NCI-H82 treated with DMSO at 0.1 percent for 48 hours (cell line): ENCODE results near the gene CHIT1.
A peak's percentile ranks its signal among the peaks of the same experiment; 100 is the strongest.

Source experiments
- DNase-seq: peaks from one replicate; lab custom pipeline; 2025; ENCODE audit not compliant: unreplicated experiment; lab: John Stamatoyannopoulos, UW

Gene CHIT1

DNA sequence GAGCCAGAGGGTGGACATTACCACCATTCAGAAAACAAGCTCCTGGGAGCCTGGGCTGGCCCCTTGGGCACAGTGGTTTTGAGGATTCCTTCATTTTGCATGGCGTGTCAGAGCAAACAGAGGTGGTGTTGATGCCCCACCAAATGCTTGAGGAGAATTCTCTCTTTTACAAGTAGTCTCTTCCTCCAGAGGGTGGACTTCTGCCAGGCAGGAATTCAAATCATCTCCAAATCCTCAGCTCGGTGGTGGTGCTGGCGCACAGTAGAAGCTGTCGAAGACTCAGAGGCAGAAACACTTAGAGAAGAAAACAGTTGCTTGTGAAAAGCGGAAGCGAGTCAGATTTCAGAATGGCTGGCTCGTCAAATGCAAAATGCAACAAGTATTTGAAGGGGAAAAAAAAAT lies 39.5 kb downstream of the CHIT1 start:
- no peak for DNase-seq

DNA sequence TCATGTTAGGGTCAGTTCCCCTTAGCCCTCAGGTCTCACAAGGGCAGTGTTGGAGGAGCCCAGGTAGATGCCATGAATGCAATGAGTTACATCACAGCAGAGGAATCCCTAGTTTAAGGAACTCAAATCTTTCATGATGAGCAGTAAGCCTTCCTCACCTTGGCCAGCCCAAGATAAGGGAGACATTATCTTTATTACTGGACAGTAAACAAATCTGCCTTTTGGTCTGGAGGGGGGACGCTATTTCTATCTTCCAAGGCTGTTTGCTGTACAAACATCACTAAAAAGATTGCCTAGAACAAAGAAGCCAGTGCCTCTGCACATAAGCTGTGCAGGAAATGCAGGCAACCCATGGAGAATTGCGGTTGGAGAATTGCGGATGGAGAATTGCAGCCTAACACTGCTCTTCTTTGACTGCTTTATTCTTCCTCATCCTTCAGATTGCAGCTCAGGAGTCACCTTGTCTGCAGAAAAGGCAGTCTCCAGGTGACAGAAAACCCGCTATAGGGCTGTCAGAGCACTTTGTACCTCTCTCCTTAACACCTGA lies 40.7 kb downstream of the CHIT1 start:
- no peak for DNase-seq

DNA sequence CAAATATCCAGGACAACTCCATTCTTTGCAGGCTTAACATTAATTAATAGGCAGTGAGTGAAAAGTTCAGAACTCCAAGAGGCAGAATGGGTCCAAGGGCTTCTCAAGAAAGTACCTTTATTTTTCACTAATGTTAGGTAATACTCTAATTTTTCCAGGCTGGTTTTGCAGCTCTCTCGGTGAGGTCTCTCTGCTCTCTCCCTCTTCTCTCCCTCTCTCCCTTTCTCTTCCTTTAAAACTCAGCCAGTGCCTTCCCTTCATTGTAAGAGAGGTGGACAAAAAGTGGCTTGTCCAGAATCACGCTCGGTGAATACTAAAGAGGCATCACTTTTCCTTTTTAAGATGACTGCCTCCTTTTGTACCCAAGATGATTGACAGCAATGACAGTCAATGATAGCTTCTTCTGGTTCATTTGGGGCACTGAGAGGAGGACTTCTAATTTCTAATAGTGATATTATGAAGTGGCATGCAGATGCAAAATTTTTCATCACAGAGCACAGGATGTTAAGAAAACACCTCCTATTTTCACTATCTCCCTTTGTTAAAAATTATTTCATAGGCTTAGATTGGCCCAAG lies 41.7 kb downstream of the CHIT1 start:
- no peak for DNase-seq

DNA sequence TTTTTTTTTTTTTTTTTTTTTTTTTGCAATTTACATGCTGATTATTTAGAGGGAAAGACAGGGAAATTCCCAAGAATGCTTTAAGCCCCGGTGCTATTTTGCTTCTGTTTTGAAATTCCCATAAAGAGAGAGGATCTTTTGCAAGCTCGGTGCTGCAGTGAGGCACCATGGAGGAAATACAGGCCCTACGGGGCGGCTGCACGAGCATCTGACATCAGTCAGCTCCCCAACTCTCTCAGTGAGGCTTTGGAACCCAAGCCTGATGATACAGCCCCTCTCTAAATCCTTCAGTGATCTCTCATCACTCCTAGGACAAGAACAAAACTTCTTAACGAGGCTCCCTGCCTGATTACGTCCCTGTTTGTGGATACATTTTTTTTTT lies 42.2 kb downstream of the CHIT1 start:
- DNase-seq, result no peak

DNA sequence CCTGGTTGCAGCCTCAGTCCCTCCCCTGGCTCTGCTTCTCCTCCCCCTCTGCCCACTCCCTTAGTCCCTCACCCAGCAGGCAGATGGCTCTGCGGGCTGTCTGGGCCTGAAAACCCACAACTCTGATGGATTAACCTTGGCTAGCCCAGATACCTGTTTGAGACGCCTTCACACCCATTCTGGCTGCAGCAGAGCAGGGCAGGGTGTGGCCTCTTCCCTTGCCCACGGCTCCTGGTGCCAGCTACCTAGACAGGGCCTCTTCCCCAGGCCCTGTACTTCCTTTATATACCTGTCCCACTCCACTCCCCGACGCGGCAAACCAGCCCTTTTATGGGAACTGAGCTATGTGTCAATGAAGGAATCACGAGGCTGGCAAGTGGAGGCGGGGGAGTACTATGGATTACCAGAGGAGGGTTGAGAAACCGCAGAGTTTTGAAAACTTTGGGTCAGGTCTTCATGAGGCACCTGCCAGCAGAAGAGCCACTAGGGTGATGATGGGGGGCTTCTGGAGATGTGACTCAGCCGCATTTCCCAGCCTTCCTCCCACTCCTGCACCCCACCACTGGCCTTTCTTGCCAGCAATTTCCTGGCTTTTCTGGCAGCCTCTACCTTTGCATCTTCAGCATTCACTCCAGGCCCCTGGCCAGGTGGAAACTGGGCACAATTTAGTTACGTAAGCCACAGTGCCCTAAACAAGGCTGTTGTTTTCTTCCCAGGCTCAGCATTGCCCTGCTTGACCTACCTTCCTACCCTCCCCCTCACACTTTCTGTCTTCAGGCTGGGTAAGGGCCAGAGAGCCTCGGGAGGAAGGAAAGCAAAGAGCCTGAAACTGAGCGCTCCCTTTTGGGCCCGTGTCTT lies 42.8 kb downstream of the CHIT1 start, which contains the start of gene CHI3L1:
Gene CHI3L1, minus strand, starts transcription at position 259 of the 858 bp plus-strand sequence. Its CDS starts 81 bp downstream, at position 178.
- DNase-seq, result peak; percentile 59

DNA sequence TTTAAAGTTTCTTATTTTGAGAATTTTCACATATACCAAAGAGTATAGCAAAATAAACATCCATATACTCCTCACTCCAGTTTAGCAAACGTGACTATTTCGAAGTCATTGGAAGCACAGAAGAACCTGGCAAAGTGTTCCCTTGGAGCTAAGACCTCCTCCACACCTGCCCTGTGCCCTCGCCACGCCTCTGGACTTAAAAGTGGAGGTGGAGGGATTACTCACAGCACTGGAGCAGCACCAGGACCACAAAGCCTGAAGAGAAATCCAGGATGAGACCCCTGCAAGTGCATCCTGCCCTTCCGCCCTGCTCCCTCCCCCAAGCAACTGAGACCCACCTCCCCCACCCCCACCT lies 43.4 kb downstream of the CHIT1 start:
- DNase-seq, result no peak

DNA sequence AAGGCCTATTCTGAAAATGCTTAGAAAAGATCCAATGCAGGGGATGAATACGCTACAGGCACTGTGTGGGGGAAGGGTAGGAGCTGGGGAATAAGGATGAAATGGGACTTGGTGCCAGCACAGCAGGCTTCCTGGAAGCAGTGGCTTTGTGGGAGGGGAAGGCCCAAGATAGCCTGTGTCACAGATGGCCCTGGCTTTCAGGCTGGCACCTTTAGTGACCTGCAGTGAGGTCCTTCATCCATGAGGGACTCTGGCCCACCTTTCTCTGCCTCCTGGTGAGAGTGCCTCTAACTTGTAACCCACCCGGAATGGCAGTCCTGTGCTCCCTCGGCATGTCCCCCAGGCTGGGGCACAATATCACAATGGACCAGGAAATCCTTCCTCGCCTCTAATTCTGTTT lies 43.9 kb downstream of the CHIT1 start:
- no peak for DNase-seq

DNA sequence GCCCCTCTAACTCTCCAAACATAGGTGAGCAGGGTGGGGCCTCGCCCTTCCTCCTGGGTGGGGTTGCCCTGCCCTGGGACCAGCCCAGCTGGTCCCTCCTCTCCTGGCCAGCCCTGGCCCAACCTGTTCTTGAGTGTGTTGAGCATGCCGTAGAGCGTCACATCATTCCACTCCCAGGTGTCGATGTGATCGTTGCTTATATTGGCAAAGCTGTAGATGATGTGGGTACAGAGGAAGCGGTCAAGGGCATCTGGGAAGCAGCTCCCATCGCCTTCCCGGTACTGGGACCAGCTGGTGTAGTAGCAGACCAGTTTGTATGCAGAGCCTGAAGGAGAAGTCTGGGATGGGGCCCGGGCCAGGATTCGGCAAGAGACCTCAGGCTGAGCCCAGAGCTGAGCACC lies 44.4 kb downstream of the CHIT1 start:
- DNase-seq, result no peak

DNA sequence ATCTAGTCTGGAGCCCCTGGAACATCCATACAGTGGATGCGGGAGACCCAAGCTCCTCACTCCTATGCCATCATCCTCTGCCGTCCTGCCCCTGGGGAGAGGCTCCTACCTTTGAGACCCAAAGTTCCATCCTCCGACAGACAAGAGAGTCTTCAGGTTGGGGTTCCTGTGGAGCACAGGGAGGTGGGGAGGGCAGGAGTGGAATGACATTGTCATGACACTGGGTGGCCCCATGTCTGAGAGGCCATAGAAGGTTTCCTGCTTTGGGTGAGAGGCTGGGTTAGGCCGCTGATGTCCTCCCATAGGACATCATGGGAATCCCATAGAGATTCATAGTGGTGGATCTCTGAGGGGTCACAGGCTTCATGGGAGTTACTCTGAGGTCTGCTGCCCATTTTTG lies 45.0 kb downstream of the CHIT1 start:
- no peak for DNase-seq

DNA sequence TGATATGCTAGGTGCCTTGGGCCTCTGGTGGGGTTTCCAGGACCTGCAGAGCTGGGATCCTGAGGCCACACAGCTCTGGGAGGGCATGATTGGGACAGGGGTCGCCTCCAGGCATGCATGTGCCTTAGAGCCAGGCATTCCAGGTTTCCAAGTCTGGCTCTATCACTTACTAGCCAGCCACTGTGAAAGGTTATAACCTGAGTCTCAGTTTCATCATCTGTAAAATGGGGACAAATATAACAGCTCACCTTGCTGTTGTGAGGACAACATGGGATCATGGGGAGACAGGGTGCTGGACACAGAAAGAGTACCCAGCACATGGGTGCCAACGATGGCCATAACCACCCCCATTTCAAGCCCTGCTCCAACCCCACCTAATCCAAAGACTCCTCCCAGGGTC lies 45.6 kb downstream of the CHIT1 start:
- no peak for DNase-seq

DNA sequence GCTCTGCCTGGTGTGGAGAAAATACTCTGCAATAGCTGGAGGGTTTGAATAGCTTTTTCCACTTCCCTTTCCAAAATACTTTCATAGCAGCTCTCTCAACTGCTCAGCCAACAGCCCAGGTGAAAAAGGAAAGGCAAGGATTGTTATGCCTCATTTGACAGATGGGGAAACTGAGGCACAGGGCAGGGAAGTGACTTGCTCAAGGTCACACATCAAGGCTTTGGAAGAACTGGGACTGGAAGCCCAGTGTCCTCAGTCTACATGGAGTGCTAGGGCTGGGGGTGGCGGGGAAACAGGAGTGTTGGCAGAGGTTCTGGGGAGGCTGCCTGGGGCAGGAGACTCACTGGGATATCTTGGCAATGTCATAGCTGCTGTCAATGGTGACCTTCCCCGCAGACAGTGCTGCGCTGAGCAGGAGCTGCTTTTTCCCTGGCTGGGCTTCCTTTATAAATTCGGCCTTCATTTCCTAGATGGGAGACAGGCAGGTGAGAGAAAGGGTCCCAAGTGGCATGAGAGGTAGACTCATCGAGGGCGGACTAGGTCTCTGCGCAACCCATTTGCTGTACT lies 47.0 kb downstream of the CHIT1 start:
- no peak for DNase-seq

DNA sequence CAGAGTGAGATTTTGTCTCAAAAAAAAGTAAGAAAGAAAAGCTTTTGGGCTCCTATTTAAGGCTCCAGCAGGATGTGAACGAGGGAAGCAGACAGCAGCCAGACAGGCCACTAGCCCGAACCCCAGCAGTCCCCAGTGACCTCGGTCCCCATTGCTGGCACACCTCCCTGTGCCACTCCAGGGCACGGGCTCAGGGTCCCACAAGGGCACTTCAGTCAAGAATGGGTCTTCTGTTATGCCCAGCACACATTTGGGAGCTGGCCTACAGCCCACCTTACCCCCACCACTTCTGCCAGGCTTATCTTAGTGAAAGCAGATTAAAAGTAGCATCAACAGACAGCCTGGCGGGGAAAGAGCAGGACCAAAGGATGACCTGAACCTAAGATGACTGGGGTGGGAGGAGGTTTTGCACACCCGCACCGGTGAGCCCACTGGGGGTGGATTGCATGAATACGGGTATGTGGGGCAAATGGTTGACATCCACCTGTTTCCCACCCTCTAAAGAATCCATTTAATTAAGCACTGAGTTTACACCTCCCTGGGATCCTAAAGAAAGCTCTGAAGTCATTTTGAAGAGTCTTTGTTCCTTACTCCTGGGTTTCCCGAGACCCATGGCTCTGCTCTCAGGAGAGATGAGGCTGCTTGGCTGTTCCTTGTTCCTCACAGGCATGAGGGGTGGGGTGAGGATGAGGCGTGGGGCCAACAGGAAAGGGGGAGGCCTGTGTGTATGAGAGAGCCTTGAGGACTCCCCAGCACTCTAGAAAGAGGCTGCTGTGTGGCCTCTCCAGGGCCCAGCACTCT lies 47.7 kb downstream of the CHIT1 start:
- DNase-seq, result peak; percentile 73

DNA sequence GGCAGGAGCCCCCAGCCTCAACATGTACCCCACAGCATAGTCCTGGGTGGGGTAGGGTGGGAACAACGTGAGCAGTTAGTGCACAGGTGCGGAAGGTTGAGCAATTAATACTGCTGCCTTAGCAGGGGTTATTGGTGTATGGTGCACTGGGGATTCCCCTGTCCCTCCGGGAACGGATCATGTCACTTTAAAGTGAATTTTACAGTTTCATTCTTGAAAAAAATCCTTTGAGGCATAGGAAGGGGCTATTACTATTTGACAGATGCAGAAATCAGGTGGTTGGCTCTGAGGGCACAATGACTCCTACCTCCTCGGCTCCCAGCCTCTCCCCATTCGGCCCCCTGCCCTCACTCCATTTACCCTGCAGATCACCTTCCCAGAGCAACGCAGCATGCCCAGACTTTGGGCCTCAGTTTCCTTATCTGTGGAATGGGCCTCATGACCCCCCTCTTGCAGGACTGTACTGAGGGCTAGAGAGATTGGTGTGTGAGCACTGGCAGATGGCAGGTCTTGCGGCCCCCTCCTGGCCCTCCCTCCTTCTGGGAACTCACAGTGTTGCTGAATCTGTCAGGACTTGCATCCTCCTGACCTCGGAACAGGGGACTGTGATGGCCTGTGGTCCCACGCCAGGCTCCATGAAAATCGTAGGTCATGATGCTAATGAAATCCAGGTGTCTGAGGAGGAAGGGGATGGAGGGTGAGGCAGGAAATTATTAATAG lies 48.7 kb downstream of the CHIT1 start:
- DNase-seq, result no peak

DNA sequence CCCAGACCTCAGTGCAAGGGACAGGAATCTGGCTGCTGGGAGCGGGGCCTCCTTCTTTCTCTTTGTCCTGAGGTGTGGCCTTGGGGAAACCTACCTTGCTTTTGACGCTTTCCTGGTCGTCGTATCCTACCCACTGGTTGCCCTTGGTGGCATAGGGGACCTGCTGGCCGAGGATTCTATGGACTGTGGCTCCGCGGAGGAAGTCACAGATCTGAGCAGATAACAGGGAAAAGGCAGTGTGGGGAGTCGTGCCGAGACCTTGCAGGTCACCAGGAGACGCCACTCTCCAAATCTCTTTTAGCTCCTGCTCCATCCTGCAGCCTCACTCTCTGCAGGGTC lies 49.8 kb downstream of the CHIT1 start:
- DNase-seq, result no peak

DNA sequence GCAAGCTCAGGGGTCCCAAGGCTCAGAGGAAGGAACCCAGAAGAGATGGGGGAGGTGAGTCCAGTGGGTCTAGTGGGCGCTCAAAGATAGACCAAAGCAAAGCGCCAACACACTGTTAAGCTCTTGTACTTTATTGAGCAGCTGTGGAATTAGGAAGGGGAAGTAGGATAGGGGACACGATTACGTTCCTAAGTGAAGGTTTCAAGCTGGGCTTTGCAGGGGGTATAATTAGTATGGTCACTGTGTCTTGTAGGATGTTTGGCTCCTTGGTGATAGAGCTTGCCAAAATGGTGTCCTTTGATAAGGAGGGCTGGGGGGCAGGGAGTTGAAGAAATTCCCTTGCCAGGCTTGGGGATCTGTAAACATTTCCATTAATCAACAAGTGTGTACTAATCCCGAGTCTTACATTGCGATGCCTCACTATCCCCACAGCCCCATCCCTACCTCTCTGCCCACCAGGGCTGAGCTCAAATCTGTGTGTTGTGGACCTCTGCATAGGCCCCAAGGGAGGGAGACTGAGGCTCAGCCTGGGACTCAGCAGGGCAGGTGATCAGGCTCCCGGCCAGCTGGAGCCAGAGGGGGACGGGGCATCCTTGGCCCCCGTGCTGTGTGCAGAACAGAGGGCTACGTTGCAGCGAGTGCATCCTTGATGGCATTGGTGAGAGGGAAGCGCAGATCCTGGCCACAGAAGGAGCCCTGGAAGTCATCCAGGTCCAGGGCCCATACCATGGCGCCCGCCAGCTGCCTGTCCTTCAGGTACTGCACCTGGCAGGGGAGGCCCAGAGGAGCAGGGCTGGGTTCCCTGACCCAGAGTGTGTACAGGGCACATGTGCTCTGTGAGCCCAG lies 50.4 kb downstream of the CHIT1 start:
- peak; percentile 16 for DNase-seq

DNA sequence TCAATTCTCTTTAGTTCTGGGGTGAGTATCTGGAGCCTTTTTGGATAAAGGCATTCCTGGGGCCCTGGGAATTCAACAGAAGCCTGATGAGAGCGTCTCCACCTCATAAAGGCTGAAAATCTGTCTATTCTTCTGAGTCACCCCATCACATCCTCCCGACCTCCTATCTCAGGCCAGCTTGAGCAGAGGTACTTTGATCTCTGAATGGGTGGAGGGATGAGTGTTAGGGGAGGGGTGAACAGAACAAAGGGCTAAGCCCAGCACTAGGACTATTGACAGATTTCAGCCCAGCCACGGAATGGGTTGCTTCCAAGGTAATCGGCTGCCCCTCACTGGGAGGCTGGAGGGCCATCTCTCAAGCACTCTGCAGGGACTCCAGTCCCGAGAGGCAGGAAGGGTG lies 51.4 kb downstream of the CHIT1 start:
- DNase-seq, result peak; percentile 85

DNA sequence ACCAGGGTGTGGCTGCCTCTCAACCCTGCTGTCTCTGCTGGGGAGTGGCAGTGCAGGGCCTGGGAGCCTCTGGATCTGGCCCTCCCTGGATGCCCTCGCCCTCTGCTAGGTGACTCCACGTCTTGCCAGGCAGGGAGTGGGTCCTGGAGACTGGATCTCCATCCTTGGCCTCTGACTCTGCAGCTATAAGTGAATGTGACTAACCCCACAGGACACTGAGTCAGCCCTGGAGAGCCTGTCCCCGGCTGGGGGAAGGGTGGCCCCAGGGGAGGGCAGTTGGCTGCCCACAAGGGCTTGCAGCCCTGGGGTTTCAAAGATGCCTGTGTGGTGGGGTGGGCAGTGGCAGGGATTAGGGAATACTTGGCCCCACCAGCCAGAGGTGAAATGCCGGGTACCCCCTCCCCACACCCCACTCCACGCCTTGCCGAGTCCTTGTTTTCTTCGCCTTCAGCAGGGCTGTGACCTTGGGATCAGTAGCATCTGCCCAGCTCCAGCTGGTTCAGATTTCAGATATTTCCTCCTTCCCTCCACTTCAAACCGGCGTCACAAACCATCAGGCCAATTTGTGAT lies 51.9 kb downstream of the CHIT1 start:
- DNase-seq, result peak; percentile 84

DNA sequence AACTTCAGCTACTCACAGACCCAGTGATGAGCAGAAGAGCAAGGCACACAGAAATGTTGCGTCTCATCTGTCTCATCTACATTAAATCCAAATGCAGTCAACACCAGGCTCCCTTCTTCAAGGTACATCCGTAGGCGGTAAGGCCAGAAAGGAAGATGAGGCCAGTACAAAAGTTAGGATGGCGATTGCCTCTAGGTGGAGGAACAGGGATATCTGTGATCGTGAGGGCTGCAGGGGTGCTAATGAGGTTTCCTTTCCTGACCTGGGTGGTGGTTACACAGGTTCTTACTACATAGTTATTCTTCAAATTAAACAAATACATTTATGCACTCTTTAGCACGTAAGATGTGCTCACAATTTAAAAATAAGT lies 52.5 kb downstream of the CHIT1 start:
- DNase-seq, result no peak

DNA sequence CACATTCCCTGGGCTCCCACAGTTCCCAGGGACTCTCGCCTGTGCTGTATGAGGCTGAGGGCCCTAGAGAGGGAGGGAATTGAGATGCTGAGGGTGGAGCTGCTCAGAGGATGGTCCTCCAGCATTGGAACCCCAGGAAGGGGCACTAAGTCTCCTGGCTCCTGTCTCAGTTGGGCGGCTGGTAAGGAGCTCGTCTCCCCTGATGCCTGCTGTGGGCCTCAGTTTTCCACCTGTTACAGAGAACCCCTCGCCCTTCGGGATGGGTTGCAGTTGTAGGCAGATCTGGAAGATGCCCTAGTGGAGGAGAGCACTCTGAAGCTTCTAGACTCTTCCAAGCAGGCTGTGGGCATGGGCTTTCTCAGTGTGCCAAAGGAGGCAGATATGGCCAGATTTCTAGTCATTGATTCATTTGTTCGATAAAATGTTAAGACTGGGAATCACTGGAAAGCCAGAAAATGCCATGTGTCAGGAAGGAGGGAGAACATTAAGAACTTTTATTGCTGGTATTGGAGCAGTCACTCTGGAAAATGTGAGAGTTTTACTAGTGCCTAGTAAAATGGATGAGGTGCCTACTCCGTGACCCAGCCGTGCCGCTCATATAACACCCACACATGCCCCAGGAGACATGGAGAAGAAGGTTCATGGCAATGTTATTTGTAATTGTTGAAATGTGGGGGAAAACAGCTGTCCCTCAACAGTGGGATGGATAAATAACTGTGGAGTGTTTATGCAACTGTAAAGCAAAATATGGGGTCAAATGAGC lies 53.0 kb downstream of the CHIT1 start:
- no peak for DNase-seq
